ENCODE measurements around the gene NT5M. TPM values are rescaled to one million over a fixed set of nuclear protein-coding genes. Genes with fewer than 3 reads are reported as not detected.

NT5M gene
- total and polyA plus RNA-seq, 9 of the 15 experiments (the other 6 are each of a cell fraction or from before 2014, with no cell fraction given), result 0.24 to 10.1 (median 3.4) TPM

GRCh38 chr17:17325816-17326215, 22.6 kb downstream of the NT5M start:
- Histone ChIP-seq H3K36me3 (ENCODE audit: control insufficient read depth, insufficient read depth, low read length) (0 out of 3 replicates have a peak, but pooled peaks cover 3% of the 10 kb centered on the region), H3K9me3 (replicated peaks; ENCODE audit: control insufficient read depth, insufficient read depth, low read depth, low read length) (no peaks in the 10 kb centered on the region), H3K27ac (ENCODE audit: extremely low read depth, low read depth, low read length) (no peak overlapping the region), H3K4me3 (no peak overlapping the region), H4K20me1 (replicated peaks; ENCODE audit: control insufficient read depth, insufficient read depth, low read length) (no peaks in the 10 kb centered on the region), H3K4me2 (ENCODE audit: insufficient read depth, low read length) (no peak overlapping the region), H3K79me2 (ENCODE audit: control insufficient read depth, insufficient read depth, low read length) (no peaks in the 10 kb centered on the region), H3K9me1 (ENCODE audit: control insufficient read depth, insufficient read depth, low read length) (no peaks in the 10 kb centered on the region), H3K9ac (ENCODE audit: insufficient read depth in 1 of 2, low read depth in 2 of 2, low read length in 2 of 2) (no peak overlapping the region), H3K4me1 (replicated peaks in 1 of 2; ENCODE audit: control insufficient read depth in 2 of 2, insufficient read depth in 2 of 2, low read length in 2 of 2) (no peaks in the 10 kb centered on the region; a peak in 1 of 5 replicates), H2AFZ (ENCODE audit: low read depth, low read length) (no peak overlapping the region), H3K27me3 (ENCODE audit: control insufficient read depth in 2 of 2, insufficient read depth in 2 of 2, low read length in 2 of 2) (no peaks in the 10 kb centered on the region)
- in situ Hi-C loops (cut with MboI), result no loop called here
- ATAC-seq, result no peak
- WGBS (ENCODE audit: insufficient coverage, low coverage, missing lambda C conversion rate), result 73% methylated on average over 9 of the region's 9 CpGs
- no peak for DNase-seq (ENCODE audit: extremely low read depth in 1 of 4, low spot score in 3 of 4)
- FAIRE-seq, result no peak
- ChIA-PET POLR2A (interaction anchor here (0.7 kb wide), 1 partner anchor 21 kb away, joined by 3 read pairs; no protein-coding TSS in a partner anchor), CTCF (ENCODE audit: low intra/inter-chr PET ratio) (no interaction called here)
- no TSS peak for BruUV-seq (replicated peaks)
- intact Hi-C loops (cut with micrococcal nuclease), result no loop called here
- TF ChIP-seq ZNF507 (tag; conservative IDR thresholded peaks at IDR 0.05), result no peak
- no peak for TF ChIP-seq THRA (IDR thresholded peaks at IDR 0.05)
- TF ChIP-seq CBFA2T3 (IDR thresholded peaks at IDR 0.05), result no peak
- no peak for TF ChIP-seq TOE1 (IDR thresholded peaks at IDR 0.05; ENCODE audit: borderline replicate concordance)
- no peak for TF ChIP-seq TOE1 (CRISPR knock-in tag; IDR thresholded peaks at IDR 0.05; ENCODE audit: borderline replicate concordance, low read depth)
- no peak for TF ChIP-seq DACH1 (IDR thresholded peaks at IDR 0.05; ENCODE audit: partially characterized antibody)
- TF ChIP-seq SETDB1 (IDR thresholded peaks at IDR 0.05; ENCODE audit: low read length), result no peak
- TF ChIP-seq HLTF (IDR thresholded peaks at IDR 0.05), result no peak
- no peak for TF ChIP-seq ZNF41 (CRISPR knock-in tag; conservative IDR thresholded peaks at IDR 0.05)
- TF ChIP-seq BRCA1 (IDR thresholded peaks at IDR 0.05), result no peak
- no peak for TF ChIP-seq BRCA1 (CRISPR knock-in tag; IDR thresholded peaks at IDR 0.05)

All from K562 (cell line).